Measurements from ENCODE around the gene EMP3. TPM values are rescaled to one million over a fixed set of nuclear protein-coding genes. Genes with fewer than 3 reads are reported as not detected.

The EMP3 gene
- total and polyA plus RNA-seq, 9 of the 15 experiments (the other 6 are each of a cell fraction or from before 2014, with no cell fraction given), result 123 to 386 (median 296) TPM

DNA sequence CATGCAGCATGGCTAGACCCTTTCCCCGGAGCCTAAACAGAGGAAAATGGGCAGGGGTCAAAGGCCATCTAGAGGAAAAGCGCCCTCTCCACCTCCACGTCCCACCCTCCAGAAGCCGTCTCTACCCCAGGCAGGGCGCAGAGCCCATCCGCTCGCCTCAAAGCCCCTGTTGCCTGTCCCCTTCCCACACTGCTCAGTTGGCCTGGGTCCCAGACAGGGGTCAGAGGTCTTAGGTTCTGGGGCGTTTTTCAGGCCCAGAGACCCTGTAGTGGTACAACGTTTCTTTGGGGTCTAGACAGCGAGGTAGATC lies 38.1 kb downstream of the EMP3 start (continued):
- TF ChIP-seq ELF2 (CRISPR knock-in tag; IDR thresholded peaks at IDR 0.05), result no peak
- no peak for TF ChIP-seq SREBF2 (CRISPR knock-in tag; IDR thresholded peaks at IDR 0.05)
- TF ChIP-seq ZNF707 (CRISPR knock-in tag; conservative IDR thresholded peaks at IDR 0.05), result no peak
- no peak for TF ChIP-seq NCOA6 (IDR thresholded peaks at IDR 0.05)
- TF ChIP-seq ZNF395 (CRISPR knock-in tag; IDR thresholded peaks at IDR 0.05), result no peak
- TF ChIP-seq, protein P1, sequence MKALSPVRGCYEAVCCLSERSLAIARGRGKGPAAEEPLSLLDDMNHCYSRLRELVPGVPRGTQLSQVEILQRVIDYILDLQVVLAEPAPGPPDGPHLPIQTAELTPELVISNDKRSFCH (CRISPR knock-in tag; IDR thresholded peaks at IDR 0.05), result no peak
- TF ChIP-seq, protein P1 (tag; IDR thresholded peaks at IDR 0.05), result peak; percentile 17; the same call in 1 of the 2 replicates
- no peak for TF ChIP-seq BRF1 (IDR thresholded peaks at IDR 0.05; ENCODE audit: borderline replicate concordance, extremely low read depth, insufficient read length)
- no peak for TF ChIP-seq STAG1 (CRISPR knock-in tag; IDR thresholded peaks at IDR 0.05; ENCODE audit: borderline replicate concordance)
- peak; percentile 48; the same call in 1 of the 2 replicates for TF ChIP-seq ZNF431 (CRISPR knock-in tag; IDR thresholded peaks at IDR 0.05)
- peak; percentile 49; the same call in 1 of the 2 replicates for TF ChIP-seq SMARCE1 (IDR thresholded peaks at IDR 0.05)
- TF ChIP-seq PYGO2 (tag; IDR thresholded peaks at IDR 0.05), result no peak
- no peak for TF ChIP-seq CUX1 (CRISPR knock-in tag; IDR thresholded peaks at IDR 0.05)
- no peak for TF ChIP-seq ZBTB17 (CRISPR knock-in tag; IDR thresholded peaks at IDR 0.05)
- no peak for TF ChIP-seq HSF4 (CRISPR knock-in tag; IDR thresholded peaks at IDR 0.05; ENCODE audit: borderline replicate concordance)
- TF ChIP-seq BRD9 (IDR thresholded peaks at IDR 0.05; ENCODE audit: low read depth, partially characterized antibody), result peak; percentile 63
- peak in 1 of 2 experiments; percentile 62; a peak in 1 of 4 replicates for TF ChIP-seq HDAC1 (IDR thresholded peaks at IDR 0.05)
- TF ChIP-seq TRIM25 (IDR thresholded peaks at IDR 0.05; ENCODE audit: borderline replicate concordance), result peak; percentile 89; the same call in 1 of the 2 replicates
- peak; percentile 75 for TF ChIP-seq NFRKB (IDR thresholded peaks at IDR 0.05; ENCODE audit: low read depth)

Measured in K562 (cell line).